Head of caudate nucleus (tissue), 42 donors: ENCODE data around the gene EXPH5.
A peak's percentile ranks its signal among the peaks of the same experiment; 100 is the strongest.

ENCODE experiments used
- DNase-seq, 42 donors: peaks; one replicate each; pipeline versions ENCODE4 v3.0.0 to v3.0.0-alpha.2; 2020 to 2021; ENCODE audit warnings: mixed read lengths in 7 of 42
- intact Hi-C: fragments of 100-400 bp; cut with DNase I; formaldehyde crosslinking; loops from one replicate; pipeline ENCODE4 v1.15.0; 2022

EXPH5 gene

DNA sequence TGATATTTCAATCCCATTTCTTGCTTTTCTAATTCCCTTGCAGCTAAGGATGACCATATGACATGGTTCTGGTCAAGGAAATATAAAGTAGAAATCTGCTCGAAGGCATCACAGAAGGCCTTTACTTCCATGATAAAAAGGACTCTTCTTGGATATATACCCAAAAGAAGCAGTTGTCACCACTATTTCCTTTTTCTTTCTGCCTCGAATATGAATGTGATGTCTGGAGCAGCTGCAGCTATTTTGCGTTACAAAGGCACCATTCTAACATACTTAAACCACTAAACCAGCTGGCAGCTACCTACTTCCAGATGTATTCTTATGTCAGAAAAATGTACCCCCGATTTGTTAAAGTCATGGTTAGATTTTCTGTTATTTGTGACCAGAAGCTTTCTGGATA is 18.9 kb downstream of the EXPH5 start:
- intact Hi-C loops = no loop called here
- no peak for DNase-seq

DNA sequence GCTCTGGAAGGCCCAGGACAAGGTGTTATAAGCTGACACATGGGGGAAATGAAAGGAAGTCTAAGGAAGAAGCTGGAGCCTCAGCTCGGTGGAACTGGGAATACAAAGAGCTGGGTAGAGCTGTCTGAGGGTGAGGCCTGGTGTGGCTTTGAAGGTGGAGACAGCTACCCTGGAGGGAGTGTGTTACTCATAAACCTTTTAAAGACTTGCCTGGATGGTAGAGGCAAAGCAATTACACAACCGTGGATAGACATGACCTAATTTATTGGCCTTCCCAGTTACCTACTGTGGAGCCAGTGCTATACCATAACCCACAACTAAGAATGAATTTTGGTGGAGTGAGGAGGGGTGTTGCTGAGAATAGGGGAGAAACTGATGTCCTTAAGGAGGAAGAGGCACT is 22.6 kb downstream of the EXPH5 start:
- no peak for DNase-seq
- intact Hi-C loops = no loop called here

DNA sequence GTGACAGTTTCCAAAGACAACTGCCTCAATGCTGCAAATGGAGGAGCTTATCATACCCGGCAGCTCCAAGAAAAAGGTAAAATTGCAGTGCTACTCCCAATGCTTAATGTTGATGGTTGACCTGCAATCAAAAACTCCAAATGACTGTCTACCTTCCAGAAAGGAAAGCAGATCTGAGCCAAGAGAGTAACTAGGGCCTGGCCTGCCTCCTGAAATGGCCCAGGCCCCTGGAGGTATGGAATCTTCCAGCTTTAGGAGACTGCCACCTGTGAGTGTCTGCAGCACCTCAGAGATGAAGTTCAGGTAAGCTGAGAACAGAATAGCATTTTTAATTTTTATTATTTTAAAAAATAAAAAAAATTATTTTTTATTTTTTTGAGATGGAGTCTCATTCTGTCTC is 23.7 kb downstream of the EXPH5 start:
- no peak for DNase-seq
- intact Hi-C loops = no loop called here

DNA sequence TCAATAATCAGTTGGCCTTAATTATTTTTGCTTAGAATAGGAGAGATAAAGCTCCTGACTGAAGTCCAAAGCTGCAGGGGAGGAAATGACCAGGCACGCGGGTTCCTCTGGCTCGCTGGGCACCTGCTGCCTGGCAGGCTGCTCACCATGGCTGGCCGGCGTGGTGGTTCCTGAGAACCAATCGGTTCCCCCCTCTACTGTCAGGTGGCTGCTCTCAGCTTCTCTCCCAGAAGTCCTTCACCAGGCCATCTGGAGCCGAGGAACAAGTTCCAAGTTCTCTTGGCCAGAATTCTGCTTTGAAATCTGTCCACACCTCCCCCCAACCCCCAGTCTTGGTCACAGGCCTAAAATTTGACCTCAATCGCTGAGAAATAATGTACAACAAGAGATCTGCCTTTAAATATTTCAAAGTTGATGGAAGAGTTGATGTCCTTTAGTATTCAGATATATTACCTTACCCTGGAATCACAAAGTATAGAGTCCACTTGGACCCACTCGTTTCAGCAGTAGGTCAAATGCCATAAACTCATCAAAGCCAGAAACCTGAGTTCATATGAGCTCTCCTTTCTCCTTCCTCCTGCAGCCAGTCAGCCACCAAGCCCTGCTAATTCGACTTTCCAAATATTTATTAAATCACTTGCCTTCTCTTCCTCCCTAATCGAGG is 25.2 kb downstream of the EXPH5 start:
- intact Hi-C loops = no loop called here
- peak in 19 of 42 donors; percentile 3 to 51 (median 25) for DNase-seq

DNA sequence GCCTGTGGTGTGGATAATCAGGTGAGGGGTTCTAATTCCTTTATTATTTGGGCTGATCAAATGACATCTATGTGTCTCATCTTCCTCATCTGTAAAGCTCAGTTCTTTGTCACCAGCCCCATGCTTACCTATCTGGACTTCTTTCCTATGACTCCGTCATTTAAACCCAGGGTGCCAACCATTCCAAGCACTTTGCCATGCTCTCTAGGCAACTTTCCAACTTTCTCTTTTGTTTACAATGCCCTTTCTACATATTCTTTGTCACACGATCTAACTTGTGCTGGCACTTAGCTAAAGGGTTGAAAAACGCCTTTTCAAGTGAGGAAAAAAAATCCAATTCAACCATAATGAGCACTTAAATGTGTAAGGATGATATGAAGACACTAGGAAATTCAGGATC is 27.9 kb downstream of the EXPH5 start:
- intact Hi-C loops = no loop called here
- no peak for DNase-seq

DNA sequence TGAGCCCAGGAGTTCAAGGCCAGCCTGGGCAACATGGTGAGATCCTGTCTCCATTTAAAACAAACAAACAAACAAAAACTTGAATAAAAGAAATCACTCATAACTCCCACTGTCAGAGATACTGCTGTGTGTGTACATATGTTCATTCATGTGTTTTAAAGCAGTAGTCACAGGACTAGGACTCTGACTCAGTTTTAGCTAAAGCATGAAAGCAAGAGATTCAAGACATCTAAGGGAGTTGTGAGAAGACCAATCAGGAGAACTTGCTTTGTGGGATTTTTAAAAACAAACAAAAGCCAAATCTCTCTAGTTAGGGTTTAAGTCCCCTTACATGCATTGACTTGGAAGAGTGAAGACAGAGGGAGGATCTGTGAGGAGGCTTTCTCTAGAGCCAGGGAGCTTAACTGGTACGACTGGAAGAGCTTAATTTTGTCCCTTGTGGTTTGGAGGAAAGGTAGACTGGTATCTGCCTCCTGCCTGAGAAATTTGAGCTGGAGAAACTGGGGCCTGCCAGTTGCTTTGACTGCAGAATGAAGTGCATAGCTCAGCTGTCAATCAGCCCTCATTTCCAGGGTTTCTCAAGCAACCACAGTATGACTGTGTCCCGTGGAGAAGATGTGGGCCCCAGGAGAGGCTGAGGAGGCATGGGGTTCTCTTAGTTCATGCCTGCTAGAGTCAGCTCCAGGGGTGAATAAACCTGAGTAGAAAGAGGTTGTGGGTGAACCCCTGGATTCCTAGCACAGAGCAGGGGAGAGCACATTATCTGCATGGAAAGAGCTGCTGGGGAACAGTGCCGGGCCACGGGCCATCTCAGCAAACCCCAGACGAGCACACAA is 30.6 kb downstream of the EXPH5 start:
- intact Hi-C loops = no loop called here
- no peak for DNase-seq

DNA sequence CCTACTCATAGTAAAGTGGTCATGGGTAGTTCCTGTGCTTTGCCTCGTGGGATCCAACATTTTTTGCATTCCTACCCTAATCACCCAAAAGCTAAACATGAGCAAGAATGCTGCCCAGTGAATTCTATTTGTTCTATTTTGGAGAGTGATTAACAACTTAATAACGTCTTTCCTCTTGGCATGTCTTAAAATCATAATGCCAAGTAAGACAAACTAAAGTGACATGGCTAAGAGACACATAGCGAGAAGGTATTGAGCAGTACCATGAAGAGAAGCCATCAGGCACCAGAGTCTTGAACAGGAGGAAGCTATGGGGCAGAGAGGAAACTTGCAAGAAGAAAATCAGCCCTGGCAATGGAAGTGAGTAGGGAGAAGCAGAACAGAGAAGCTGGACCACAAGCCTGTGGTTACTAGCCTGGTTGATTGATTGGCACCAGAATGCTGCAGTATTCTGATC is 32.0 kb downstream of the EXPH5 start:
- no peak for DNase-seq
- intact Hi-C loops = no loop called here

DNA sequence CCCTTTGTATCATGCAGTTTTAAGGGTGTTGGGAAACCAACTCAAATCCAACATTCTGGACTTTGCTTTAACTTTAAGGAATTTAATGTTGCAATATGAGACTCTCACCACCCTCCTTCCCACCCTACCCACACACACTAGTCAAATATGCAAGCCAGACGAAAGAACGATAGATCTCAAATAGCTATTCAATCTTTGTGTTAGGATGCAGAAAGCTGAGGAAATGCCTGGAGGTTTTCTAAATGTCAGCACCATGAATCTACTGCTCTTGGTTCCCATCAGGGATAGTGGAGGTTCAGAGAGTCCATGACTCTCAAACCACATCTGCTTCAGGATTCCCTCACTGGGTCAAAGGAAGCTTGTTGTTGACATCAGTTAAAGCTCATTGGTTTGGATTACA is 33.7 kb downstream of the EXPH5 start:
- no peak for DNase-seq
- intact Hi-C loops = no loop called here

DNA sequence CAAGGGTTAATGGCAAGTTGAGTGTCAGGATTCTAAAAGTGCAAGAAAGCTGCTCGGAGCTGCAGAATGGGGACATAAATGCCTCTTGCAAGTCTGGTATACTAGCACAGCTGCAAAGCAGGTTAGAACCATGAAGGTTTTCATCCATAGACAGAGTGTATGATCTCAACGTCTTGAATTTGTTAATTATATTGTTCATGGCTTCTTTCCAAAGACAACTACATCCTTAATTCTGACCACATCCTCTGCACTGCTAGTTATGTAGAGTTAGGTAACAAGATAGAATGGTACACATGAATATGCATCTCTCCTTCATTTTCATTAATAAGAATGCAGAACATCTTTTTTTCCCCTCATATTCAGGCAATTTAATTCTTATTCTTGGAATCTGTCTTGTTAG is 34.2 kb downstream of the EXPH5 start:
- intact Hi-C loops = no loop called here
- no peak for DNase-seq

DNA sequence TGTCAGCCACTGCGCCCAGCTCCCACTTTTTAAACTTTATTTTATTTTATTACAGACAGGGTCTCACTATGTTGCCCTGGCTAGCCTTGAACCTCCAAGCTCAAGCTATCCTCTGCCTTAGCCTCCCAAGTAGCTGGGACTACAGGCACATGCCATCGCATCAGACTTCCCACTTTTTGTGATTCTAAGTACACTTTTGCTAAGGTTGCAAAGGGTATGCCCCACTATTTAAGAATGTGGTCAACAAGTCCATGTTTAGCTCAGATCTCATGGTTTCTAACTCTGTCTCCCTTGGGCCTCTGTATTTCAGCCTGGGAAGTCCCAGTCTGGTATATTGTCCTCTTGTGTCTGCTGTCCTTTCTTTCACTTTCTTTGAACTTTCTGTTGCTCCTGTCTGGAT is 35.3 kb downstream of the EXPH5 start:
- DNase-seq = no peak
- intact Hi-C loops = no loop called here

DNA sequence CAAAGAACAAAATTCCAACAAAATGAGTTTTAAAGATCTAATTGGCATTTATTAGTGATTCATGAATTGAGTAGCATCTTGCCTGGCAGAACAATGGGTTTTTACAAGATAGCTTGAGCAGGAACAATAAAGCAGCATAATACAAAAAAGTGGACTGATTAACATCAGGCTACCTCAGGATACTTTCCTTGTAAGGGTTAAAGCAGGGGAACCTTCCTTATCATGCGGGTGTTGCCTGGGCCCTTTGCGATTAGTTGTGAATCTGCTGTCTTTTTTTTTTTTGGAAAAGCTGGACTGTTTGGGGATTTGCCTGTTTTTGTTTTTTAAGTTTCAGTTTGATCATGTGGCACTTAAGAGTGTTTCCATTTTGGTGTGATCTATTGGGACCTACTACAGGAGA is 37.5 kb downstream of the EXPH5 start:
- intact Hi-C loops = no loop called here
- no peak for DNase-seq

DNA sequence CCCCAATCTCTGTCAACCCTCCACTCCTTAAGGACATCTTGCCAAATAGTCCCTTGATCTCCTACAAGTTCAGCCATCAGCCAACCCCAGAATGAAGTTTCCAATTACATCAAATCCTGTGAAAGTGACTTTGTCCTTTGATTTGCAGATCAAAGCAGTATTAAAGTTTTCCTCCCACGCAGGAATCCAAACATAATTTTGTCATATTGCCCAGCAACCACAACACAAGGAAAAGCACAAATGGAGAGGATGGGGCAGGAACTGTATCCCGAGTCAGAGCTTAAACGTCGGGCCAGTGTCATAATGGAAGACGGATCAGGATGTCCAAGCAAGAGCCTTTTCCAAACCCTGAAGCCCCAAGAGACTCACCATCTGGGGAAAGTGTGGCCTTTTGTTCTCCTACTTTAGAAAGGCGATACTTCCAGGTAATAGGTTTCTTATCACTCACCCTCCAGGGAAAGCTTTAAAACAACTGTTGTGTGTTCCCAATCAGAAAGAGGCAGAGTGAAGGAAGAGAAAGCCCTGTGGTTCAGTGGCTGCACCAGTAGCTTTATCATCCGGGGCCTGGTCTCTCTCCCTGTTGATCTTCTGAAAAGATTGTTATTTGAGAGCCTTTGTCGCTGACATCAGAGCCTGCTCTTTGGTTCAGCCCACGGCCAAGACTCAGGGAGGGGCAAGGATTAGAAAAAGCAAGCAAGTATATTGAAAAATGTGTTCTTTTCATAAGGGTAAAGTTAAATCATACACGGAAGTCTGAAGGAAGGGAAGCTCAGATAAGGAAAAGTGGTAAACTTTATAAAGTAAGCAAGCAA is 41.7 kb downstream of the EXPH5 start:
- no peak for DNase-seq
- intact Hi-C loops = no loop called here

DNA sequence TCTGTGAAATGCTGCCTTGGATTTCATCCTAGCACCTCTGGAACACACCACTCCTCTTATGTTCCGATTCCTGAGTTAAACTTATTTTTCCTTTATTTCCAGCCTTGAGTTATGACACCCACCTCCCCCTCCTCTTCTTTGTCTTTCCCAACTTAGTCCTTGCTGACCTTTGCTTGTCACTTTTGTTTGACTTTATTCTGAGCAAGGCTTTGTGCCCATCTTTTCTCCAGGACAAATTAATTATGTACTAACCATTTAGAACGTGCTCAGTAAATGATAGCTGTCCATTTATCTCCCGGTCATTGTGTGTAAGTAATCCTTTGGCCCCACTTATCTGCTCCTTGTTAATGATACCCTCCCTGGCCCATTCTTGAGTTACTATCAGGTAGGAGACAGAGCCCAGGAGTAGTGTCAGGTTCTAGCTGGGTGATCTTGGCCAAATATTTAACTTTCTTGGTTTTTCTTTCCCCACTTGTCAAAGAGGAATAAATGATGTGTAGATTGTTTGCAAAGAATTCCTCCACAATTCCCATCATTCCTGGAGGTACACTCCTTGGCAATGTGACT is 44.2 kb downstream of the EXPH5 start:
- DNase-seq = no peak
- intact Hi-C loops = no loop called here

DNA sequence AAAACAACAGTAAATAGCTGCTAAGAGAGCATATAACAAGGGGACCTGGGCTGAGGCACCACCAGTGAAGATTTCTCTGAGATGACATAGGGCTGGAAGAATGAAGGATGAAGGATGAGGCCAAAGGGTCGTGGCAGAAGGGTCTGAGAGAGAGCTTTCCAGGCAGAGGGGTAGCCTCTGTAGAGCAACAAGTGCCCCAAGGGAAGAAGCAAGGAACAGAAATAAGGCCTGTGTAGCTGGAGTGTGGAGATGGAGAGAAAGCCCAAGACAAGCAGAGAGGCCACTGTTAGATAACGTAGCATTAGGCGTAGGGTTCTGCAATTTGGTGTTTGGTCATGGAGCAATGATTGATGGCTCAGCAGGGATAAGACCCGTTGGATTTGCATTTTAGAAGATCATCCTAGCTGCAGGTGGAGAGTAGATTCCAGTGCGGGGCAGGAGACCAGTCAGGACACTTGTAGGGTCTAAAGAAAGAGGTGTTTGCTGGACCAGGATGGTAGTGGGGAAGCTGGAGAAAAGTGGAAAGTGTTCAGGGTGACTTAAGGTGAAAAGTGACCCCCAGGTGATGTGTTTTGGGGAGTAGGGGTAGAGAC is 47.6 kb downstream of the EXPH5 start:
- intact Hi-C loops = no loop called here
- DNase-seq = no peak

DNA sequence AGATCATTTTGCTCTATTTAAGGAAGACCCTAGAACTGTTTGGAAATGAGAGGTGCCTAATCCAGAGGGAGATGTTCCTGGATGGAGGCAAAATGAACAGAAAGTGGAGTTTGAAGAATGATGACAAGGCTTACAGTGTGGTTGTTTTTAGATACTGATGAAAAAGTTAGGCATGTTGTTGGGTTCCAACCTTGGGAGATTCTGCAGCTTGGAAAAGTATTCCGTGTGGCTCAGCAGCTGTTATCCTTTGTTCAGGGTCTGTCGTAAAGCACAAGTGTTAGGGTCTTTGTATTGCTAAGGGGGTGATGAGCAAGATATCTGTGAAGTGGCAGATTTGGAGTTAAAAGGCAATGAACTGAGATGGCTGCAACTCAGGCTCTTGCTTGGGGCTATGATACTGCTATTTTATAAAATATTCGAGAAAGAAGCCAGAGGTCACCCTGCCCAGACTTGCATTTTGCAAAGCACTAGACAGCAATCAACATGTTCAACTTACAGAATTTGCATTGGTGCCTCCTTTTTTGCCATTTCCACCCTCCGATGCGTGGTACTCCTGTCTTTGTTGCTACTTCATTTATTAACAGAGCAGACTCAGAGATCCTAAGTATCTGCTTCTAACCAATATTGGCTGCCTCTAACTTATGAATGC is 50.1 kb downstream of the EXPH5 start:
- intact Hi-C loops = no loop called here
- no peak for DNase-seq

DNA sequence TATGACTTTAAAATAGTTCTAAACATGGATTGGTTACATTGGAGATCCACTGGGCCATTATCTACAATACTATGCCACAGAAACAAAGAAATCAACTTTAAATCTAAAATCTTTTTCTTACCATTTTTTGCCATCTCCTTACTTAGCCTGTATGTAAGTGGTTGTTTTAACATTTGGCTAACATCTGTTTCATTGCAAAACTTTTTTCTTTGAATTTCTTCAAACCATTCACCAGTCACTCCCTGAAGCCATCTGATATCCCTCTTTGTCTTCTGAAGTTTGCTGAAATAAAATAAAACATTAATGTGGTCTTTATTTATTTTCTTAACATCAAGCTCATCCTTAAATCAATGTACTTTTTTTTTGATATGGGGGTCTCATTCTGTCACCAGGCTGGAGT is 52.0 kb downstream of the EXPH5 start:
- intact Hi-C loops = no loop called here
- DNase-seq = no peak

DNA sequence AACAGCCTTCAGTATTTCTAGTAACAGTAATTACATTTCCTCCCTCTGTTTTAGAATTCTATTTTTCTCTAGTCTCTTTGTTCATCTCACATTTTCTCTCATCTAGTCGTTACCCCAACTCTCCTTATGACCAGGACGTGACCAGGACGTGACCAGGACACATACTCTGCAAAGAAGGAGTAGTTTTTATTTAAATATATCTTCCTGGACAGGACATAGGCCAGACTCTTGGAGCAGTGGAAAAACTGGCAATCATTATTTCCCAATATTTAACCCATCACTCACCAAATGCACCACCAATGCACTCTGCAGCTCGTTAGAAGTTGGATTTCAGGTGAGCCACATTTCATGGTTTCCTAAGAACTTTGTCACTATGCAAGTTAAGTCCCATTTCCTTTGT is 55.1 kb downstream of the EXPH5 start:
- no peak for DNase-seq
- intact Hi-C loops = no loop called here

DNA sequence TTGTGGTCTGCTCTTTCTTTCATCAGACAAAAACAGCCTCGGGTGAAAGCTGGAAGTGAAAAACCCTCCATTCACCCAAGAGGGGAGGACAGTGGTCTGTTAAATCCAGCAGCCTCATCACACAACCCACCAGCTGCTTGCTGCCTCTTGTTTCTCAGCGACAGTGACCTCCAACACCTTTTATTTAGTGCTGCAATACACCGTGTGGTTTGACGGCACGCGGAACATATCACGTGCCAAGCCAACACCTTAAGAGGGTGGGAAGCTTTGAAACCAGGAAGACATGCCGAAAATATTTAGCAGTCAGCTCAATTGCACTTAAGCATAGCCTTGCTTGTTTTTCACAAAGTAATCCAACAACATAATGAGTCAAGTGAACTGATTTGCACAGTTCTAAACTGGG is 55.5 kb downstream of the EXPH5 start:
- intact Hi-C loops = no loop called here
- DNase-seq = no peak

DNA sequence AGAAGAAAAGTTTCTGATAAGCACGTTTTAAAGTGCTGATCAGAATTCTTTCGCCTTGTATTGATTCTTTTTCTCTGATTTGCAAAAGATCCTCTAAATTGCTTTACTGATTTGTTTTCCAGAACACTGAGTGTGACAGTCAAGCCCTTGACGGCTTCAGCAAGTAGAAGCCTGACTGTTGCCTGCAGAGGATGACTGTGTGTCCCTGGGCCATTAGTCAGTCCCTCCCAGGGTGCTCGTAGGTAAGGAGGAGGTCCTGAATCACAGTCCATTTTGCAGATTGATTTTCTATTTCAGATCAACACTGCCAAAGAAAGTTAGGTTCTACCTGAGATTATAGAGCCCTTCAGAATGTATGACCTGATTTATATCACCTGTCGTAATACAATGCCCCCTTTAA is 56.8 kb downstream of the EXPH5 start:
- intact Hi-C loops = no loop called here
- no peak for DNase-seq
